G401 (cell line): ENCODE results near the gene MED27. TPM values are rescaled to one million over a fixed set of nuclear protein-coding genes. Genes with fewer than 3 reads are reported as not detected.

Experiments
- DNase-seq: peaks from one replicate; pipeline ENCODE4 v3.0.0-alpha.2; 2015; ENCODE audit warnings: low spot score
- in situ Hi-C: cut with HindIII; loops from 2 replicates; pipeline ENCODE4 v1.10.0; 2016; ENCODE audit warnings: low sequenced_read_pairs, mixed read lengths
- total RNA-seq: library from RNA; depleted of rRNA; stranded (reverse); fragments of >200 nt; shearing (Covaris generic); gene quantifications from 2 replicates; pipeline ENCODE4 v1.2.3, GENCODE V29; 2014

The MED27 gene
- total RNA-seq, 1 experiment from 2014 or later, result 46.7 TPM

DNA sequence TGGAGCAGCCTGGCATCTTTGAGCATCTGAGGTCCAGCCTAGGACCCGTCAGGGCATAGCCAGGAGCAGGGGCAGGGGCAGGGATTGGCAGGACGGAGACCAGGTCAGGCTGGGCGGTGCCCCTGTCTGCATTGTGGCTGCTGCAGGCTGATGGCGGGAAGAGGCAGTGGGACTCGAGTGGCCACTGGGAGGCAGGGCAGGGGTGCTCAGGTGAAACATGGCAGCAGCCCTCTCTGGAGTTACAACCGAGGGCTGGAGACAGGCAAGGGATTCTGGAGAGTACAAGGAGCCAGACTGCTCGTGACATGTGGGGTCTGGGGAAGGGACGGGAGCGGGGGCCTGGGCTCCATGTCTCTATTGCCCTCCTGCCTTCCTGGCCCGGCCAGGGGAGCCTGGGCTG is 242.4 kb downstream of the MED27 start:
- in situ Hi-C loops, result no loop called here
- peak; percentile 32 for DNase-seq

DNA sequence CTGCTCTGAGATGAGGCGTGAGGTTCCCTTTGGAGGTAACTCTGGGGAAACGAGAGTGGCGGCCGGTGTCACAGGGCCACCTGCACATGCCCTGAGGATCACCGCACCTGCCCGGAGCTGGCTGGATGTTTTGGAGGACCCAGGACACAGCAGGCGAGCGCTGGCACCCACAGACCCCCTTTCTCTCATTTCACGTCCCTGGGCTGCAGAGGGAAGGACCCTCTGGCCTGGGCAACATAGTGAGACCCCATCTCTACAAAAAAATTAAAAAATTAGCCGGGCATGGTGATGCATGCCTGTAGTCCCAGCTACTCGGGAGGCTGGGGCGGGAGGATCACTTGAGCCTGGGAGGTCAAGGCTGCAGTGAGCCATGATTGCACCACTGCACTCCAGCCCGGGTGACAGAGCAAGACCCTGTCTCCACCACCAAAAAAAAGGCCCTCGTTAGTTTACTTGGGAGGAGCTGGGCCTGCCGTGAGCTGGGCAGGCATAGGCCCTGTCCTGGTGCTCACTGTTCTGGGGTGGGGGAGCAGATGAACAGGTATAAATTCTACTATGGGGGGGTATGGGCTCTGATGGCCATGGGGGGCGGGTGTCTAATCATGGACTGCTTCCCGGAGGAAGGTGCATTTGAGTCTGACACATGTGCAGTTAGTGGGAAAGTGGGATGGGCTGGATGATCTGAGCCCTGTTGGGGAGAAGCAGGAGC is 242.9 kb downstream of the MED27 start:
- no peak for DNase-seq
- in situ Hi-C loops, result no loop called here

DNA sequence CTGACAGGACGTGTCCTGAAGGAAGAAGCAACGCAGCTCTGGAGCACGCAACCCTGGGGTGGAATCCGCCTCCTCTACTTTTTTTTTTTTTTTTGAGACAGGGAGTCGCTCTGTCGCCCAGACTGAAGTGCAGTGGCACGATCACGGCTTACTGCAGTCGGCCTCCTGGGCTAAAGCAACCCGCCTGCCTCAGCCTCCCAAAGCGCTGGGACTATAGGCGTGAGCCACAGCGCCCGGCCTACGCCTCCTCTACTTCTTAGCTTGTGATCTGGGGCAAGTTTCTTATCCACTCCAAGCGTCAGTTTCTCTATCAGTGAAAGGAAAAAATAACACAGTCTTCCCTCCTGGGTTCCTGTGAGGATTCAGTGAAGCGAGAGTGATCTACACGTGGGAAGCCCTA is 243.6 kb downstream of the MED27 start:
- in situ Hi-C loops, result no loop called here
- no peak for DNase-seq

DNA sequence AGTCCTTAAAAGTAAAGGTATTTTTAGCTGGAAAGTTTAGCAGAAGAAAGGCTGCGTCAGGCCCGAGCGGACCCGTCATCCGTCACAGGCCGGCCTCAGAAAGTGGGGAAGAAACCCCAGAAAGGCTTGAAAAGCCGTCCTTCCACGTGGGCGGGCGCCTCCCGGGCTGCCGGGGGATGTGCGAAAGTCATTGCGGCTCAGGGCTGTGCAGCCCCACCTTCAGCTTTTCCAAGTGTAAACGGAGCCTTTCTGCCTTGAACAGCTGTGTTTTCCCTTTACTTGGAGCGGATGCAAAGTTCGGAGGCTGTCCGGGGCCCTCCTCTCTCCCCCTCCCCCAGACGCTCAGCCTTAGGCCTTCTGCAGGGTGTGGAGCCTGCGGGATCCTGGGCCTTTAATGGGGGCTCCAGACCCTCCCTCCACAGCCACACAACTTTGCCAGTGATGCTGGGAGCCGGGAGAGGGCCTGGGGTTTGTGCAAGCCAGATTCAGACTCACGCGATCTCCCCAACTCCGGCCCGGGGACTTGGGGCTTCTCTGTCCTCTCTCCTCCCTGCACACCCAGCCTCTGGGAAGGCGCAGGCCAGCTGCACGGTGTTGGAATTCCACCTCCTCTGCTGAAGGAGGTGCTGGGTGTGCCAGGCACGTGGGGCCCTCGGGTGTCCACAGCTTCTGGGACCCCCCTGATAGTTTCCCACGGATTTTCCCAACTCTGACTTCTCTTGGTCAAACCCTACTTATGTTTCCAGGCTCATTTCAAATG is 244.3 kb downstream of the MED27 start:
- DNase-seq, result no peak

DNA sequence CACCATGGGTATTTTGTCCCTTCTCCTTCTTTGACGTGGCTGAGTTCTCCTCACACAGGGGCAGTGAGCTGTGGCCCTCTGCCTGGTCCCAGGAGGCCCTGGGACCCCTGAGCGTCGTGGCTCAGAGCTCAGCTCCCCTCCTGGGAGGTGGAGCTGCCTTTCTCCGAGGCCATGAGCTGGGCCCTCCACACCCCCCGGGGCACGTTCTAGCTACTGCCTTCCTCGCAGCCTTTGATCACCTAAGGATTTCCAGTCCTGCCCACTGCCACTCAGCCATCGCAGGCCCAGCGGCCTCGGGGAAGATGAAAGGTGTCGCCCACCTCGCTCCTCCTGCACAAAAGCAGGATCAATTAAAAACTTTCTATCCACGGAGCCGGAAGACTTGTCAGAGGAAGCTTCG is 244.9 kb downstream of the MED27 start:
- DNase-seq, result no peak
- in situ Hi-C loops, result no loop called here

More for the DNA sequence above, 244.3 kb downstream of the MED27 start:
- in situ Hi-C loops, result no loop called here

DNA sequence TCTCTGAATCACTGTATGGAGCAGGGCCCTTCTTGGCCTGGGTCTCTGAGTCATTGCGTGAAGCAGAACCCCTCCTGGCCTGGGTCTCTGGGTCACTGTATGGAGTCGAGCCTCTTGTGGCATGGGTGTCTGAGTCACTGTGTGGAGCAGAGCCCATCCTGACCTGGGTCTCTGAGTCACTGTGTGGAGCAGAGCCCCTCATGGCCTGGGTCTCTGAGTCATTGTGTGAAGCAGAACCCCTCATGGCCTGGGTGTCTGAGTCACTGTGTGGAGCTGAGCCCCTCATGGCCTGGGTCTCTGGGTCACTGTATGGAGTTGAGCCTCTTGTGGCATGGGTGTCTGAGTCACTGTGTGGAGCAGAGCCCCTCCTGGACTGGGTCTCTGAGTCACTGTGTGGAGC is 245.8 kb downstream of the MED27 start:
- in situ Hi-C loops, result no loop called here
- DNase-seq, result no peak

DNA sequence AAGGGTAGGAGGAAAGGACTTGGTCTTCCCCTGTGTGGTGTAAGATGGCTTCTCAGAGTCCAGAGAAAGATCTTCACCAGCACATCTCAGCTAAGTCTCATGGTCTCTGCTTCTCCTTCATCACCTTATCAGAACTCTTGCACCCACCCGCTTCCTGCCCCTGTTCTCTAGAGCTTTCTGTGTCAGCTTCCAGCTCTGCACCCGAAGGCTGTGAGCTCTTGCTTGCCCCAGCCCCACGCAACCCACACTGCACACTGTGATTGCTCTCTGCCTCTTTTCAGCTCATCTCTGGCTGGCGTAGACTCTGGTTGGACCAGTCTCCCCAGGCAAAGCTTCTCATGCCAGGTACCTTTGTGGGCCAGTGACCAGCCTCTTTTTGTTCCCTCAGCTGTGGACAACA is 246.6 kb downstream of the MED27 start:
- in situ Hi-C loops, result no loop called here
- no peak for DNase-seq

DNA sequence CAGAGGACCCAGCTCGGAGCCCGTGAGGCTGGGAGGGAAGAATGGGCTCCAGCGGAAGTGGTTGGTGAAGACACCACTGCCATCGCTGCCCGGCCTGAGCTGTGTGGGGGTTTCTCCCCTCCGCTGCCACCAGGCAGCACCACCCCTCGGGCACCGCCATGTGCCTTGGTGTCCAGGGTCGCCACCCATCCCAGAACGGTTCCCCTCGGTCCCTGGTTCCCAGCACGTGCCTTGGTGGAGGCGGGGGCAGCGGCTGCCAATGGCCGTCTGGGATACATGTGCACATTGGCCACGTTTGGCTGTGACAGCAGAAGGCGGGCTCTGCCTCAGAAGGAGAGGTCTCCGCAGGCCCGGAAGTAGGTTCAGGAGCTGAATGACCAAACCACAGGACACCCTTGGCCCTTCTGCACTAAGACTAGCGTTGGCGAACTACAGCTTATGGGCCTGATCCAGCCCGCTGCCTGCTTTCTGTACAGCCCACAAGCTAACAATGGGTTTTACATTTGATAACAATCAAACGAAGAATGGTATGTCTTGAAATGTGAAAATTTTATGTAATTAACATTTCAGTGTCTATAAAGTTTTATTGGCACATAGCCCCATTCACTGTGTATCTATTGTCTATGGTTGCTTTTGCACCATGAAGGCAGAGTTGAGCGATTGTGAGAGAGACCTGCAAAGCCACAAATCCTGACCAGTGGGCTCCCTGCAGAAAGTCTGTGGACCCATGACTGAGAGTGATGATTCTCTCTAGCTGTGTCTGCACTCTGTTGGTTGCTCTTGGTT is 248.1 kb downstream of the MED27 start:
- in situ Hi-C loops, result no loop called here
- no peak for DNase-seq

DNA sequence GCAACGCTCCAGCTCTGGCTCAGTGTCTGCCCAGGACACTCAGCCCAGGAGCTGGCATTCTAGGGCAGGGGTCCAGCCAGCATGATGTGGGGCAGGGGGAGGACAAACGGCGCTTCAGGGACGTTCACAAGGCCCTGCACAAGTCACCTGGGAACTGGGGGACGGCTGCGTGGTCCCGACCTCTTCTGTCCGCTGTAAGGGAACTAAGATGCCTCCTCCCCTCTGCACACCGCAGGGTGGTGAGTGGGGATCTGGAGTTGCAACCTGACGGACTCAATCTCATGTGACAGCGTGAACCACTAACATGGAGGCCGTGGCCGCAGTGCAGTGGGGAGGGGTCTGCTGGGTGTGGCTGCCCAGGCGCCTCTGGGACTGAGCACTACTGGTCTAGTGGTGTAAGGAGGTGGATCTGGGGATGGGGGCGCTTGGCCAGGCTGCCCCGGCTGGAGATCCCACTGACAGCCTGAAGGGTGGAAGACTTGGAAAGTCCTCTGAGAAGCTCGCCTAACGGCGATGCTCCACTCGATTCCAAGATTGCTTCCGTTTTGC is 251.8 kb downstream of the MED27 start:
- no peak for DNase-seq
- in situ Hi-C loops, result no loop called here

DNA sequence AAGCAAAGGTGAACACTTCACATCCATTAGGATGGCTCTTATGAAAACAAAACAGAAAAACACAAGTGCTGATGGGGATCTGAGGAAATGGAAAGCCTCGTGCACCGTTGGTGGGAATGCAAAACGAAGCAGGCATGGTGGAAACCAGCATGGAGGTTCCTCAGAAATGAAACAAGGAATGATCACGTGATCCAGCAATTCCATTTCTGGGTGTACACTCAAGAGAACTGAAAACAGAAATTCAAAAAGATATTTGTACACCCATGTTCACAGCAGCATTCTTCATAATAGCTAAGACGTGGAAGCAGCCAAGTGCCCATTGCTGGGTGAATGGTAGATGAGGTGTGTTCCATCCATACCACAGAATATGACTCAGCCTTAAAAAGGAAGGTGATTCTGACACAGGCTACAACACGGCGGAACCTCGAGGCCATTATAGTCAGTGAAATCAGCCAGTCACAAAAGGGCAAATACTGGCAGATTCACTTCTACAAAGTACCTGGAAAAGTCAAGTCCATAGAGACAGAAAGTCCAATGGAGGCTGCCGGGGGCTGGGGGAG is 252.6 kb downstream of the MED27 start:
- in situ Hi-C loops, result no loop called here
- no peak for DNase-seq

DNA sequence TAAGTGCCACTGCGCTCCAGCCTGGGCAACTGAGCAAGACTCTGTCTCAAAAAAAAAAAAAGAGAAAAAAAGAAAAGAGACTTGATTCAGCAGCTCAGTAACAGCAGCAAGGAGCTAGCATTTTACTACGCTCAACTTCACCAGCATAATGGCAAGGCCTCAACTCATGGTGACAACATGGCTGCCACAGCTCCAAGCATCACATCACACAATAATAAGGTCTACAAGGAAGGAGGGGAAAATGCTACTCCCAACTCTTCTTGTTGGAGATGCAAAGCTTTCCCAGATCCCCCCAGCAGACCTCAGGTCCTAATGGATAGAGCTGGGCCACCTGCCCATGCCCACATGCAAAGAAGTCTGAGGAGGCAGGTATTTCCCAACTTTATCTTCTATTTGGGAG is 253.6 kb downstream of the MED27 start:
- in situ Hi-C loops, result no loop called here
- no peak for DNase-seq

DNA sequence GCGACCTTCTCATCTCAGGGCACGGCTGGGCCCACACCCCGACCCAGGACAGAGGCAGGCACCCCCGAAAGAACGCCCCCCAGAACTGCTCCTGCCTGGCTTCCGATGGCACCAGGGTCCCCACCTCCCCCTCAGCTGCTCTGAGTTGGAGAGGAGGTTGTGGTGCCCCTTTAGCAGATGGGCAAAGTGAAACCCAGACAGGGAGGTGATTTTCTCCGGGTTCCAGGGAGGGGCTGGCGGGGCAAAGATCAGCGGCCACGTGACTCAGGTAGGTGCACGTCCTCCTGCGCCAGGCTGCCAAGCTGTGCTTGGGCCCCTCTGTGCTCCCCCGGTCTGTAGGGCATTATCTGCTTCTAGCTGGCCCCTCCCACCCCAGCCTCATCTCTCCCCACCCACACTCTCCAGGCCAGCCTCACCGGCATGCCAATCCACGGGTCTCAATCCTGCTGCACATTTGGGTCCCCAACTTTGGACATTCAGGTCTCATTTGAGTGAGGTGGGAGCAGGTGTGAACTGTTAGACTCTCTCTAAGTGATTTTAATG is 254.6 kb downstream of the MED27 start:
- in situ Hi-C loops, result no loop called here

DNA sequence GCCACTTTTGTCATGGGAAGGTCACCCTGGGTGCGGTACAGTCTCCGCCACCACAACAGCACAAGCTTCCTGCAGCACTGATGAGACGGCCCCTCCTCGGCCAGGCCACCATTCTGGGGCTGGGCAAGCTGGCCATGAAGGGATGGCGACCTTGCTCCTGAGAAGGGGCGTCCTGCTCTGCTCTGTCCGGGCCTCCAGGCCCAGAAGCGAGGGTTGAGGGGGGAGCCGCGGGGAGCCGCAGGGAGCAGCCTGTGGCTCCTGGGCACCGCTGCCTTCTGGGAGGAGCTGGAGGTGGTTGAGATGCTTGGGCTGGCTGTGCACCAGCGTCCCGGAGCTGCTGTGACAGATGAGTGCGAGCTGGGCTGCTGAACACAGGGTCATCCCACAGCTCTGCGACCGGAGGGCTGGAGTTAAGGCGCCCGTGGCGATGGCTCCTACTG is 255.5 kb downstream of the MED27 start:
- in situ Hi-C loops, result no loop called here
- no peak for DNase-seq

More for the DNA sequence above, 254.6 kb downstream of the MED27 start:
- DNase-seq, result no peak

DNA sequence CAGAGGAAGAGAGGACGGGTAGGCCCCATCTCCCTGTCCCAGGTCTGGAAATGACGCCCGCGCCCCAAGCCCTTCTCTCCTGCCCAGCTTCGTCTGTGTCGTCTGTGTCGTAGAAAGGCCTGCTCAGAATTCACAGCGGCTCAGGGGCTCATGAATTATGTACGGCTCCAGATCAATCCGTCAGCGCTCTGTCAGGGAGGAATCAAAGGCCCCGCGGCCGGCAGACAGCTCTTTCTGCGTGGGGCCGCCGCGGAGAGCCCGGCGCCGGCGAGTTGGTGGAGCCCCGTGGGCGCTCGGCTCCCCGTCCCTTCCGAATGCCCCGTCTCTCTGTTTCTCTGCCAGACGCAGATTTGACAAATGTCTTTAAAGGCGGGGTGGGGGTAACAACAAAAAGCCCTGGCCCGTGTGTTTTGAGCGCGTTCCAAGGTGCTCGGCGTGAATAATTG is 255.9 kb downstream of the MED27 start:
- in situ Hi-C loops, result no loop called here
- no peak for DNase-seq

DNA sequence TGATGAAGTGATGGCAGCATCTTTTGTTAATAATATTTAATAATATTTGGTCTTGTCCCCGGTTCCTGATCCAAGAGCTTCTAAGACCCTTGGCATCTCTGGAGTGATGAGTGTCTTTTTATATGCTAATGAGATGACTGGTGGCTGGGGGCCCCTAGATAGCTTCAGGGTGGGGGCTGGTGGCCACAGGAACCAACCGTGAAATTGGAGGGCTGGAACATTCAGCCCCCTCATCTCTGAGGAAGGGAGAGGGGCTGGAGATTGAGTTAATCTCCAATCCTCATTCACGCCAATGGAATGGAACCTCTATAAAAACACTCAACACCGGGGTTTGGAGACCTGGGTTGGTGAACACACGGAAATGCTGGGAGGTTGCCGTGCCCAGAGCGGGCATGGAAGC is 261.6 kb downstream of the MED27 start:
- DNase-seq, result no peak
- in situ Hi-C loops, result no loop called here

DNA sequence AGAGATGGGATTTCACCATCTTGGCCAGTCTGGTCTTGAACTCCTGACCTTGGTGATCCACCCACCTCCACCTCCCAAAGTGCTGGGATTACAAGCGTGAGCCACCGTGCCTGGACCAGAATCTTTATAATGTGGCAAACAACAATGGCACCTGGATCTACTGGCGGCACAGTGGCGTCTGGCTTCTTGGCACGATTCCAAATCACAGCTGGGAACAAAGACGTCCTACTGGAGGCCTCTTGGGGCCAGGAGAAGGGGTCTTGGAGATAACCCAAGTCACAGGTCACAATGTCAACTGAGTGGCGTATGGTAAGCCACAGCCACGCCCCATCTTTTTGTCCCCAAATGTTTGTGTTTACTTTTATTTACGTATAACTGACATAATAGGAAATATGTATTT is 262.0 kb downstream of the MED27 start:
- in situ Hi-C loops, result no loop called here

DNA sequence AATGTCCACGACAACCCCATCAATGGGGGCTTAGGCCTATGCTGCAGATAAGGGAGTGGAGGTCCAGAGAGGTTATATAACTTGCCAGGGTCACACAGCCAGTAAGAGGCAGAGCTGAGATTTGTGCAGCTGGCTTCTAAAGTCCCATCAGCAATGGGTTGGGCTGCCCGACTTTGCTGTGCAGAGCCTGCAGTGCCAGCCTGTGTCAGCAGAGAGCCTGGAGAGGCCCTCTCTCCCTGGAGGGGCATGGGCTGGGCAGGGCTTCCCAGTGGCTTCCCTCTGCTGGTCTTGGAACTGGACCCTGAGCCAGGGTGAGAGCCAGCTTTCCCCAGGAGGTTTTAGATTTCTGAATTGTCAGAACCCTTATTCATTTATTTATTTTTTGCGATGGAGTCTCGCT is 262.6 kb downstream of the MED27 start:
- in situ Hi-C loops, result no loop called here
- no peak for DNase-seq

More for the DNA sequence above, 262.0 kb downstream of the MED27 start:
- no peak for DNase-seq

DNA sequence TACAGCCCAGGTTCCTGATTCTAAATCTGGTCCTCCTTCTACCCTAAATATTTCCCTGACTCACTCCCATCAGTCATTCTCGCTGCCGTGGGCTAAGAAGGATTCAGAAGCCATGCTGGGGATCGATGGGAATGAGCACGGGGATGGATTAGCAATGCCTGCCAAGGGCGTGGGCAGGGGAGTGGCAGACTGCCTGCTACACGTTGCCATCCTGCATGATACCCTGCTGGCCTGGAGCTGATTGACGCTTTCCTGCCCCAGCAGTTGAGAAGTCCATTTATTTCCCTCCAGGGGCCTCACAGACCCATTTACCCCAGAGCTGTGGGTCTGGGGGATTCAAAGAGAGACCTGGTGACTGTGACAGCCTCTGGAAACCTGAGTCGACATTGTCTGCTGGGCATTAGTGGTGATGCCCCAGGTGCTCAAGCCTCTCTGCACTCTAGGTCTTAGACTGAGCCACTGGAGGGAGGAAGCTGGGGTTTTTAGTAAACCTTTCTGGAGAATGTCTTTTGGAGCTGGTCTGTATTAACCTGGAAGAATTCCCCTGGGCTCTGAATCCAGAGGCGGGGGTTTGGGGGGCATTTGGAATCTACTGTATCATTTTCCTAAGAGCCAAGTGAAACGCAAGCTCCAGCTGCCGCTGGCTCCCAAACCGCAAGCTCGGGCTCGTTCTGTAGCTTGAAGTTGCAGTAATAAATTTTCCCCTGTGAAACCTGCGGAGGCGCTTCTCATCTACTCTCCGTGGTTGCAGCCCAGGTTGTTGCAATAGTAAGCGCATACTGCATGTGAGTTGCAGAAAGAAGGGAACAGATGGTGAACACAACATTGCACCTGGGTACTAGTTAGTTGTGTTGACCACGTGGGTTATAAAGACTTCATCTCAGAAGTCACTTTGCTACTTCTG is 263.4 kb downstream of the MED27 start:
- no peak for DNase-seq
- in situ Hi-C loops, result no loop called here
